Astrocyte of the hippocampus (primary cell): Measurements from ENCODE around the gene SERF1B.
"Not testable (repeated sequence)": the region's sequence is repeated elsewhere in the genome, so short reads cannot be mapped to it uniquely, and the experiment has no call there.

Experiments
- DNase-seq: peaks from one replicate; pipeline ENCODE4 v3.0.0; 2011; ENCODE audit warnings: low read depth, low spot score

Gene SERF1B

DNA sequence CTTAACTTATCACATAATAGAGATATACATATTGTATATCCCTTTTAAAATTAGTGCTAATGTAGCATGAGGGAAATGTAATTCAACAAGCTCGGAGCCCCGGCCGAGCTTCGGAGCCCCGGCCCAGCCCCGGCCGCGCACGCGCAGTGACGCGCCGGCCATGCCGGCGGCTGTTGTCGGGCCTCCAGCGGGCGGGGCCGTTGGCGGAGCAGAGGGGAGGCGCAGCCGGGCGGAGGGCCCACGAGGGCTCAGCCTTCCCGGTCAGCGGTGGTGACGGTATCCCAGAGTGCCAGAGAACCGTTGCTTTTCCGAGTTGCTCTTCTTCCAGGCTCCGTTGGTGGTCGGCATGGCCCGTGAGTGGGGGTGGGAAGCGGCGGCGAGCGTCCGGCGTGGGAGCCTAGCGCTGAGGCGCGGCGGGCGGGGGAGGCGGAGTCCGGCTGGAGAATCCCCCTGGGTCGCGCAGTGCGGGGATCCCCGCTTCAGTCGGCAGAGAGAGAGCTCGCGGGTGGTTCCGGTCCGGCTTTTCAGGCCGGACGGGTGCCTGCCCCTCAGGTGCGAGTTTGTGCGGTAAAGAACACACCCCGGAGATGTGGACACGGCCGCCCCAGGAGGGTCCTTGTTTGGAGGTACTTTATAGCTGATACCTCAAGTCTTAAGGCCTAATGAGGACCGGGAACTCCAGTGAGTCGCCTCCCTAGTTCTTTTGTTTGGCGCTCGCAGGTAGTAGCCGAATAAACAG is at the start of gene SERF1B:
Gene SERF1B (plus strand): TSS at position 146 of the 739 bp plus-strand sequence. CDS start 201 bp downstream, at position 347.
- not testable (repeated sequence) for DNase-seq

DNA sequence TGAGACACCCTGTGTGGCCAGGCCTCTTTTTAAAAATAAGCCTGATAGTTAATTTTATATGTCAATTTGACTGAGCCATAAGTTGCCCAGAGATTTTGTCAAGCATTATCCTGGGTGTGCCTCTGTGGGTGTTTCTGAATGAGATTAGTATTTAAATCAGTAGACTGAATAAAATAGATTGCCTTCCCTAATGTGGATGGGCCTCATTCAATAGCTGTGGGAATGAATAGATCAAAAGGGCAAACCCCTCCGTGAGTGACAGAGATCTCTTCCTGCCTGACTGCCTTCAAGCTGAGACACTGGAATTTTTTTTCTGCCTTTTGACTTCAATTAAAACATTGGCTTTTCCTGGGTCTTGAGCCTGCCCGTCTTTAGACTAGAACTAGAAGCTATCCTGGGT is 33.3 kb upstream of the SERF1B start:
- not testable (repeated sequence) for DNase-seq

DNA sequence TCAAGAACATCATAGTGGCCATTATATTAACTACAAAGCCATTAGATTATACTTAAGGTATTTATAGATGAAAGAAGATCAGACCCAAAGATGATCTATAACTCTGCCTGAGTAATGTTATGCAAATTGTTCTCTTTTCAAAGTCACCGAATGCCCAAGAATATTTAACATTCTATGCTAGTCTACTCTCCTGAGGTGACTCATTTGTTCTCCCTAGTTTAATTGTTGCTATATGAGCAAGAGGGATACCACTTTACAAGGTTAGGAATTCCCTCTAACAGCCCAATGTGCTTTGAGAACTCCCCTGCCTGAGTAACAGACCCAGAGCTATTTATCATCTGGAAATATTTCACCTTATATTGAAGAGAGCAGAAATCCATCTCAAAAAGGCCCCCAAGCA is 29.5 kb upstream of the SERF1B start:
- not testable (repeated sequence) for DNase-seq

DNA sequence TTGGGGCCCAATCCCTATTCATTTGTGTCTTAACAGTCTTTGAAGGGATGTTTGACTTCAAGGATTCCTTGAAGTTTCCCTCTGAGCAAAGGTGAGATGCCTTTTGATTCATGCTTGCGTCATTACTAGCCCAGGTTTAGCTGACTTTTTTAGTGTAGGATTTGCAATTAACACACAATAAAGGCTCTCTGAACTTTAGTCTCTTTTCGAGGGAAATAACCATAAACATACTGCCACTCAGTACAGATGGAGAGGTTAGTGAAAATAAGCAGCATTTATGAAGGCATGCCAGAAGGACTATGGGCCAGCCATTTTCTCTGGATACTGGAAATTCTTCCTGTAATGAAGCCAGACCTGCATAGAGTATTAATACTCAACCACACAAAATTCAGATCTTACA is 4.4 kb upstream of the SERF1B start:
- not testable (repeated sequence) for DNase-seq

DNA sequence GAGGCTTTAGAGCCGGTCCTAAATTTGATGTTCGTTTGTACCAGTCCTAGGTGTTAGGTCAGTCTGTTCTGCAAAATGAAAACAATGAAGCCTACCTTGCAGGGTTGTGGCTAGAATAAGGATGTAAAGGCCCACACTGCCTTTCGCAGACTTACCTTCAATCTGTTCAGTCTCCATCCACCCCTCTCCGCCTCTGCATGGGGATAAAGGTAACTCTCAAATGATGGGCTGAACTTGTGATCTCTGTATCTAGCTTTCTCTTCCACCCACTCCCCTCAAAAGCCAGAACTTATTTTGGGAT is 744 bp downstream of the SERF1B start:
- not testable (repeated sequence) for DNase-seq

DNA sequence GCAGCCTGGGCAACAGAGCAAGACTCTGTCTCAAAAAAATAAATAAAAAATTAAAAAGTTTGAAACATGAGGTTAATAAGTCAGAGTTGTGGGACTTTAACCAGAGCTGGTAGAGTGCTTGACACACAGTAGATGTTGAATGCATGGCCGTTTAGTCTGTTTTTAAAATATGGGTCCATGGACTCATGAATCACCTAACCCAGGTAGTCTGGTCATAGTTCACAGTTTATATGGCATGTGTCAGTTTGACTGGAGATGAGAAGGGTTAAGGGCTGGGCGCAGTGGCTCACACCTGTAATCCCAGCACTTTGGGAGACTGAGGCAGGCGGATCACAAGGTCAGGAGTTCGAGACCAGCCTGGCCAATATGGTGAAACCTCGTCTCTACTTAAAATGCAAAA is 6.2 kb downstream of the SERF1B start:
- DNase-seq: not testable (repeated sequence)

DNA sequence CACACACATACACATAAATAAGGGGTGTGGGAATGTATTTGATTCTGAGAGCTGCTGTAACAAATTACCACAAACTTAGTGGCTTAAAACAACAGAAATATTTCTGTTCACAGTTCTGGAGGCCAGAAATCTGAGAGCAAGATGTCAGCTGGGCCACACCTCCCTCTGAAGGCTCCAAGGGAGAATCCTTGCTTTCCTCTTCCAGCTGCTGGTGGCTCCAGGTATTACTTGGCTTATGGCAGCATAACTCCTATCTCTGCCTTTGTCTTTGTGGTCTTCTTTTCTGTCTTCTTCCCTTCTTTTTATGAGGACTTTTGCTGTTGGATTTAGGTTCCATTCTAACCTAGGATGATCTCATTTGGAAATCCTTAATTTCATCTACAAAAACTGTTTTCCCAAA is 16.4 kb downstream of the SERF1B start:
- not testable (repeated sequence) for DNase-seq

DNA sequence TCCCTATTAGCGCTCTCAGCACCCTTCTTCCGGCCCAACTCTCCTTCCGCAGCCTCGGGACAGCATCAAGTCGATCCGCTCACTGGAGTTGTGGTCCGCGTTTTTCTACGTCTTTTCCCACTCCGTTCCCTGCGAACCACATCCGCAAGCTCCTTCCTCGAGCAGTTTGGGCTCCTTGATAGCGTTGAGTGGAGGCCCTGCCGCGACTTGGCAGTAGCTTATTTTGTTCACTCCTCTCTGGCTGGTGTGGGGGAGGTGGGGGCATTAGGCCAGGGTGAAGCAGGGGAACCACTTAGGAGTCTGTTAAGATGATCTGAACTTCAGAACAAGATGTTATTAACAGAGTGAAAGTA is 24.7 kb downstream of the SERF1B start:
- not testable (repeated sequence) for DNase-seq

DNA sequence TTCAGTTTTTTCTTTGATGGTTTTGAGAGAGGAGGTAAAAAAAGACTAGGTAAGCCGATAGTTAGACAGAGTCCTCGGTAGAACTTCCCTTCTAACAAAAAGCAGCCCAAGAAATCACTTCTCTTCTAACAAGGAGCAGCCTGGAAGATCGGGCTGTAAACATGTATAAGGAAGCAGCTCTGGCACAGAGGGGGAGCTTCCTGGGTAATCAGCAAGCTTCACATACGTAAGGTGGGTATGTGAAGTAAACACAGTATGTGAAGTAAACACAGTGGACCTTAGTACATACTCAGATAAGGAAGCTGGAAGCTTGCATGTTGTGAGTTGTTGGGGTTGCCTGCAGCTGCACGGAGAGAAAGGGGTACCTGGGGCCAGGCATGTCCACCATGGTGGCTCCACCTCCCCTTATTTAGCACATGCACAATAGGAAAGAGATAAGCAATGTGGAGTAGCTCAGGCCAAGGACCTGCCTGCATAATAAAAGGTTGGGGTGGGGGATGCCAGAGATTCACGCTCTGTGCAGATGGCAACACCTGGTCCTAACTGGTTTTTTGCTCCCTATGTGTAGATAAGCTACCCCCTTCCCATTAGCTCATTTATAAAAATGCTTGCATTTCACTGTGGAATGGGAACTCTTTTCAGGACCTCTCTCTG is 31.4 kb downstream of the SERF1B start:
- not testable (repeated sequence) for DNase-seq

DNA sequence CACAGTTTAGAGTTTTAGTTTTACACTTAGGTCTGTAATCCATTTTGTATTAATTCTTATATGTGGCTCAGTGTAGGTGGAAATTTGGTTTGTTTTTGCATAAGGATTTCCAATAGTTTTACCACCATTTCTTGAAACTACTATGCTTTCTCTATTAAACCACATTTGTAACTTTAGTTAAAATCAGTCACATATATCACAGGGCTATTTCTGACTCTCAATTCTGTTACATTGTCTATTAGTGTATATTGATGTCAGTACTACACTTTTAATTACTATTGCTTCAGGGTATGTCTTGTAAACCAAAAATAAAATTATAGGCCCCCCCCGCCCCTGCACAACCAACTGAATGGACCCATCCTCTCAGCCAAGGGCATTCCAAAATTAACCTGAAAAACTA is 32.1 kb downstream of the SERF1B start:
- DNase-seq: not testable (repeated sequence)

DNA sequence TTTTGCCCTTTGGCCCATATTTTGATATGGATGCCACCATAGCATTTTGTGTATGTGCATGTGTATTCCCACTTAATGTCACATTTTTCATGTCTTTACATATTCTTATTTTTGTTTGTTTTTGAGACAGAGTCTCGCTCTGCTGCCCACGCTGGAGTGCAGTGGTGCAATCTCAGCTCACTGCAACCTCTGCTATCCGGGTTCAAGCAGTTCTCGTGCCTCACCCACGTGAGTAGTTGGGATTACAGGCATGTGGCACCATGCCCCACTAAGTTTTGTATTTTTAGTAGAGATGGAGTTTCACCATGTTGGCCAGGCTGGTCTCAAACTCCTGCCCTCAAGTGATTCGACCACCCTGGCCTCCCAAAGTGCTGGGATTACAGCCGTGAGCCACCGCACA is 52.6 kb downstream of the SERF1B start:
- not testable (repeated sequence) for DNase-seq

DNA sequence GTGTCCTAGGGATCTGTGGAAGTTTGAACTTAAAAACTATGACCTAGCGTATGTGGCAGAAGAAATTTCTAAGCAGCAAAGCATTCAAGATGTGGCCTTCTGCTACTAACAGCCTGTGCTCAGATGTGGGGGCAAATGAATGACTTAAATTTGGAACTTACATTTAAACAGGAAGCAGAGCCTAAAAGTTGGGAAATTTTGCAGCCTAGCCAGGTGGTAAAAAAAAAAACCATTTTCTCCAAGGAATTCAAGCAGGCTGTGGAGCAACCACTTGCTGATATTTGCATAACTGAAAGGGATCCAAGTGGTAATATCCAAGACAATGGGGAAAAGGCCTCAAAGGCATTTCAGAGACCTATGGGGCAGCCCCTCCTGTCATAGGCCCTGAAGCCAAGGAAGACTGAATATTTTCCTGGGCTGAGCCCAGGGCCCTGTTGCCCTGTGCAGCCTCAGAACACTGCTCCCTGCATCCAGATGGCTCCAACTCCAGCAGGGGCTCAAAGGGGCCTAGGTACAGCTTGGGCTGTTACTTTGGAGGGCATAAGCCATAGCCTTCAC is 63.9 kb downstream of the SERF1B start:
- DNase-seq: not testable (repeated sequence)

DNA sequence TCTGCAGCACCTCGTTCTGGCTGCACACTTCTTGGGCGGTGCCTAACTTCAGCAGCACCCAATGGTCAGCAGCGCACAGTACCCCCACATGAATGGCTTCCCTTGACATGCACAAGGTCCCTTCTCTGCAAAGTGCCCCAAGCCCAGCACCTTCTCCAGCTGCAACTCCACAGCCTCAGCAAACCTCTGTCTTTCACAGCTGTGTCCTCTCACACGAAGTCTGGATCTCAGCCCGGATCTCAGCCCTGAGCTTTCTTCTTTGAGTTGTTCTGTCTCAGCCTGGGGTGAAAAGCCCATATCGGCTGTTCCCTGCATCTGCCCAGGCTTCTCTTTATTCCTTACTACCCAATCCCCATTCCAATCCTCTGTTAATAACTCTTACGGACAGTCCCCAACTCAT is 66.7 kb downstream of the SERF1B start:
- not testable (repeated sequence) for DNase-seq
